NCI-H1694 (cell line): Measurements from ENCODE around the gene ESRP2.

Experiments used
- DNase-seq: peaks from one replicate; lab custom pipeline; 2025; lab: John Stamatoyannopoulos, UW

The ESRP2 gene

DNA sequence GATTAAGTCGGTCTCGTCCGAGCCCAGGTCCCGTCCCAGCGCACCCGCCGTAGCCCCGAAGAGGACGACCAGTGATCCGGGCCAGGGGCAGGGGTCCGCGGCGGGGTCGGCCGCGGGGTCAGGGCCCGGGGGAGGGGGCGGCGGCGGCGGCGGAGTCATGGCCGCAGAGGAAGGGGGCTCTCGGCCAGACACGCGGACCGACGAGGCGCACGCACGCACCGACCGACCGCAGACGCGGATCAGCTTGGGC is at the start of gene ESRP2:
ESRP2 (minus strand) TSS at position 241 of the 250 bp plus-strand sequence; CDS start at position 159, 82 bp downstream.
- DNase-seq = no peak

DNA sequence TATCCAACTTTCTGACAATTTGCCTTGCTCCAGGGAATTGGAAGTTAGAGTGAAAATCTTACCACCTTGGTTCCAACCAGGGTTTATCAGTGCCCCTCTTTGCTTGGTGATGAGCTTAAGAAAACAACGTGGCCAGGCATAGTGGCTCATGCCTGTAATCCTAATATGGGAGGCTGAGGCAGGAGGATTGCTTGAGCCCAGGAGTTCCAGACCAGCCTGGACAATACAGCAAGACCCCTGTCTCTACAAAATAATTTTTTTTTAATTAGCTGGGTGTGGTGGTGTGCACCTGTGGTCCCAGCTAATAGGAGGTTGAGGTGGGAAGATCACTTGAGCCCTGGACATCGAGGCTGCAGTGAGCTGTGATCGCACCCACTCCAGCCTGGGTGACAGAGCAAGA is 49.8 kb upstream of the ESRP2 start:
- DNase-seq = no peak

DNA sequence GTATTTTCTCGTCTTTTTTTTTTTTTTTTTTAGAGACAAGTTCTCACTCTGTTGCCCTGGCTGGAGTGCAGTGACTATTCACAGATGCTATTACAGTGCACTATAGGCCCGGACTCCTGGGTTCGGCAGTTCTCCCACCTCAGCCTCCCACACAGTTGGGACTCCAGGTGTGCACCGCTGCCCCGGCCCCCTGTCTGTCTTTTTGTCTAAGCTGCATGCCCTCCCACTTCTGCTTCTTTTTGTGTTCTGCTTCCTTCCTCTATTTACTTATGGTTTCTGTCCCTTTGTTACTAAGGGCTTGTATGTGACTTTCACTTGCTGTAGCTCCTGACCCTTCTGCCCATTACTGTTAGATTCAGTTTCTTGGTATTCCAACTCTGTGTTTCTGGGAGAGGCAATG is 48.9 kb upstream of the ESRP2 start:
- DNase-seq = no peak

DNA sequence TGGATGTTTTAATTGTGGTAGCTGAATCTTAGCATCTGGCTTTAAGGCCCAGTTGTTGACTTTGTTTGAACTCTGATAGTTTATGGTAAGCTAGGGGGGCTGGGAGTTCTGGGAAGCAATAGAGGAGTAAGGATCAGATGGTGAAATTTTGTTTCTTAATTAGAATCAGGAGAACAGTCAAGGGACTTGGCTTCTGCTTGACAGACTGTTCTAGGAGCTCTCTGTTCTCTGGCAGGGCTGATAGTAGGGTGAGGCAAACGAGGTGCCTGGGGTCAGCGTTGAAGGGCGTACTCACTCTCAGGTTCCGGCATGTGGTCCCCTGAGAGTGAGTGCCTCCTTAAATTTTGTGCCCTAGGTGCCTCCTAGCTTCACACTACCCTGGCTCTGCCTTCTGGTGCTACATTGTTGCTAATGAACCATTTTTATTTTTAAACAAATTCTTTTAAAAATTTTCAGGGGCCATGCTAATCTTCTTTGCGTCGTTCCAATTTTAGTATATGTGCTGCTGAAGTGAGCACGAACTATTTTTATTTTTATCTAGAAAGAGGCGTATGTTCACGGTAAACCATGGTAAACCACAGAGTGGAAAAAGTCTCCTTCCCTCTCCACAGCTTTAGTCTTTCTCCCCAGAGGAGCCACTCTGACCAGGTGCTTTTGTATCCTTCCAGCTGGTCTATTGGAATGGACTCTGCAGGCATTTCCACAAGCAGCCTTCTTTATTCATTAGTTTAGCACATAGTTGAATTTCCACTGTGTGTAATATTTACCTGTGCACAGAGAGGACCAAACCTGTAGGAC is 48.1 kb upstream of the ESRP2 start:
- no peak for DNase-seq

DNA sequence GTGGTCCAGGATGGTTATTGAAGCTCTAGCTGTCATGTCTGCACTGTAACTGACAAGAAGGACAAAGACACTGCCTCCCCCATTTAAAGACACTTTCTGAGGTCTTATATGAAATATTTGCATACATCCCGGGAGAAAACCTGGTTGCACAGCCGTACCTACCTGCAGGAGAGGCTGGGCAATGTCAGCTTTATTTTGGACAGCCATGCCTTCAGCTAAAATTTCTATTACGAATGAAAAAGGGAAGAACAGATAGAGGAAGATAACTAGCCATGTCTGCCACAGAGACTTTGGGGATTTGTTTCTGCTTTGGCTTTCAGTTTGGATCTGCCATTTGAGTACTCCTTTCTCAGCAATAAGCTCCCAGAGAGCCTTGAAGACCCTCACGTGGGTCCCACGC is 47.4 kb upstream of the ESRP2 start:
- no peak for DNase-seq

DNA sequence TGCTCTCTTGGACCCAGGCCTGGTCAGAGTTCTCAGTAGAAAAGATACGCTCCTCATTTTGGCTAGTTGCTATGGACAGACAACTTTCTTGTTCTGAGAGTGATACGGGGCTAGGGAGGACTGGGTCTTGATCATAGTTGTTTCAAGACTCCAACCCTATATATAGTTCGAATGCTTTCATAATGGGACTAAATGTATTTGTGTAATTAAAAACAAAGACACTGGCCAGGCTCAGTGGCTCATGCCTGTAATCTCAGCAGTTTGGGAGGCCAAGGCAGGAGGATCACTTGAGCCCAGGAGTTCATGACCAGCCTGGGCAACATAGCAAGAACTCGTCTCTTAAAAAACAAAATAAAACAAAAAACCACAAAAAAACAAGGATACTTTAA is 46.1 kb upstream of the ESRP2 start:
- no peak for DNase-seq

DNA sequence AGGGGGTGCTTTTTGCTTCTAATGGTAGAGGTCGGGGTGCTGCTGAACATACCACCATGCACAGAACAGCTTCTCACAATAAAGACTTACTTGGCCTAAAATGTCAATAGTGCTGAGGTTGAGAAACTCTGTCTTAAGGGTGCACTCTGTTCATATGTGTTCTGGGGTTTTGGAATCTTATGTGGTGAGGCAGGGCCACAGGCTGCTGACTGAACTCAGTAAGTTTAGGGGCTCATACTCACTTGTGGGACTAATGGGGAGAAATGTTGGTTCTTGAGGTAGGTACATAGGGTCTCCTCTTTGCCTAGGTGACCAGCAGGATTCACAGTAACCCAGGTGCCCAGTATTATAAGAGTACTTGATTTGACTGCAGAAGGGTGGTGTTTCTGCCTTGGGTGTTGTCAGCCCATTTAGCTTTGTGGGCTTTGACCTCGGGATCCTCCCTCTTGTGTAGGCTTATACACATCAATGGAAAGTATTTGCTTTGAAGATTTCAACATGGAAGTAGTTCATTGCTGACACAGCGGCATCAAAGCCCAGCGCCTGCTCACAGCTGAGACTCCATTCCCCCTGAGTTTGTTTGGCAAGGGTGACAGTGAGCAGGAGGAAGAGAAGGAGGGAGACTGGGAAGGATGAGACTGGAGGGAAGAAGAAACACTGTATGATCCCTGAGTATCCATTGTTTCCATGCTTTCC is 45.6 kb upstream of the ESRP2 start:
- no peak for DNase-seq

DNA sequence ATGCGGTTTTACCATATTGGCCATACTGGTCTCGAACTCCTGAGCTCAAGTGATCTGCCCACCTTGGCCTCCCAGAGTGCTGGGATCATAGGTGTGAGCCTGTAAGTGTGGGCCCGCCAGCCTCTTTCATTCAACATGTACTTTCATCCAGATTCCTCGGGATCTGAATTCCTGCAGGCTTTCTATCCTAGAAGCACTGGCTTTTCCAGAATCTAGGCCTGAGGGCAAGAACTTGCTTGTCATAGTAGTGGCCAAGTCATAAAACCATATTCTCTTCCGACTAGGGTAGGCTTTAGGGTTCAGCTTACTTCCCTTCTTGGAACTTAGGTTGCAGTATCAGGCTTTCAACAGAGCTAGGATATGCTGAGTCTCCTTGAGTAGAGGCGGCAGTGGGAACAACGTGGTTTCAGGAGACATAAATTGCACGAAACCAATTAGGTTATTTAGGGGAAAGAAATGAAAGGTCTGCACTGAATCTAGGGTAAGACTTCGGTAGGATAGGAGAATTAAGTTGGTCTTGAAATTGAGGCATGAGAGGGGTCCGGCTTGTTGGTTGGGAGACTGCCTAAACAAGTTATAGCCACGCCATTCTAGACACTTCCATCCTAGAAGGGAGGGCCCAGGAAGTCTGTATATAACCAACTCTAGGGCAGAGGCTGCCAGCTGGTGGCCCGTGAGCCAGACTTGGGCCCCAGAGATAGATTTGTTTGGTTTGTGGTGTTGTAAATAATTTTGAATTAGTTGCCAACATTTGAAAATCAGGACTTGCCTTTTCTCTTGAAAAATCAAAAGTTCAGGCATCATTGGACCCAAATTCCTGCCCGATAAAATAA is 44.0 kb upstream of the ESRP2 start:
- no peak for DNase-seq

DNA sequence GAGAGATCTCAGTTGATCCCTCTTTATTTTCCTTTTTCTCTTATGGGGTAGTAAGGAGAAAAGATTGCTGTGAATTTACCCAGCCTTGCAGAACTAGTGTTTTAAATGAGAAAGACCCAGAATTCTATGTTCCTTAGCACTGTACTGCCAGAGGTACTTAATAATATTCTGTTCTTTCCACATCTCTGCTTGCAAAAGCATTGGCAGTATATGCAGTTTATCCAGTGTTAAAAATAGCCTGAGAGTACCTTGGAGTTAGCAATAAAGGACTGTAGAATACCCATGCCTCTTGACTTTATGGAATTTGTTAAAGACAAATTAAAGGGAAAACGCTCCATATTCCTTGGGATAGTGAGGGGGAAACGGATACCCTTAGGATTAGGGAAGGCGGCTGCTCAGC is 40.3 kb upstream of the ESRP2 start:
- no peak for DNase-seq

DNA sequence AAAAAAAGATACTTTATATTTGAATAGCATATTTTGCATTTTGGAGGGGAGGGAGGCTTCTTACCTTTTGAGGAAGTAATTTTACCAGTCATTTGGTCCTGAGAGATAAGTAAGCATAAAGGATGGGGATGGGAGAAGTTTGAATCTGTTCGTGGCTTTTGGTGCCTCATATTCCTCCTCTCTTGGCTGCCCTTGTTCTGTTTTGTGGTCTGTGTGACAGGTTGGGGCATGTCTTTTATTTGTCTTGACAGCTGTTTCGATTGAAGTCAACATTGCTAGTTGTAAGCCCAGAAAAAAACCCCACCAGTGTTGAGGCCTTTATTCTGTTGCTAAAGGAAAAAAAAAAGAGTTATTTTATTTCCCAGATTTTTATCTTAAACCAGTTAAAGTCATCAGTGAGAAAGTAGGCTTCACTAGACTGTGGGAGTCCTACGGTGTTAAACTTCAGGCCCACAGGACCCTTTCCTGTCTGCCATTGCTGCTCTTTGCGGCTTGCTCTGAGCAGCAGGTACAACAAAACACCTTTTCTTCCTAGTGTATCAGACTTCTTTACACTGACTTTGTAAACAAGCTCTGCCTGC is 39.8 kb upstream of the ESRP2 start:
- DNase-seq = peak; percentile 78

DNA sequence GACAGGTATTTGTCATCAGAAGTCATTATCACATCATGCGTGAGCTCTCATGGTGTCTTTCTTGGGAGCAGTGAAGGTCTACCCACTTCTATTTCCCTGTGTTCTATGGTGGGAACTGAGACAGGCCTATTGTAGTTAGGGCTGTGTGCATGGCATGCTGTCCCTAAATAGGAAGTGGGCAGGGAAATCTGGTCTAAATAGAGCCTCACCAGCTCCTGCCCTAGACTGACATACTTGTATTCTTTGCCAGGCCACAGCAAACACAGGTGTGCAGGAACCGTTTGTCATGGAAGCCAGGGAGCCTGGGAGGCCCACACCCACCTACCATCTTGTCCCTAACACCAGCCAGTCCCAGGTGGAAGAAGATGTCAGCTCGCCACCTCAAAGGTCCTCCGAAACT is 38.5 kb upstream of the ESRP2 start:
- no peak for DNase-seq

DNA sequence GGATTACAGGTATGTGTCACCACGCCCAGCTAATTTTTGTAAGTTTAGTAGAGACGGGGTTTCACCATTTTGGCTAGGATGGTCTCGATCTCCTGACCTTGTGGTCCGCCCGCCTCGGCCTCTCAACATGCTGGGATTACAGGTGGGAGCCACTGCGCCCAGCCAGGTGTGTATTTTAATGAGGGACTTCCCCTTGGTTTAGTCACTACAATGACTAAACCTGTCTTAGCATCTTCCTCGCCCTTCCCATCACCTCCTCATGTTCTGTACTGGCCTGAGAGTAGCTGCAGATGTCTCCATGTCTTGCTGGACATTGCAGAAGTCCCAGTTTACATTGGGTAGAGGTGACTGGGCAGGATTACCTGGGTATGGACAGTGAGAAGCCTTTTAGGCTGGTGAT is 38.0 kb upstream of the ESRP2 start:
- DNase-seq = no peak

DNA sequence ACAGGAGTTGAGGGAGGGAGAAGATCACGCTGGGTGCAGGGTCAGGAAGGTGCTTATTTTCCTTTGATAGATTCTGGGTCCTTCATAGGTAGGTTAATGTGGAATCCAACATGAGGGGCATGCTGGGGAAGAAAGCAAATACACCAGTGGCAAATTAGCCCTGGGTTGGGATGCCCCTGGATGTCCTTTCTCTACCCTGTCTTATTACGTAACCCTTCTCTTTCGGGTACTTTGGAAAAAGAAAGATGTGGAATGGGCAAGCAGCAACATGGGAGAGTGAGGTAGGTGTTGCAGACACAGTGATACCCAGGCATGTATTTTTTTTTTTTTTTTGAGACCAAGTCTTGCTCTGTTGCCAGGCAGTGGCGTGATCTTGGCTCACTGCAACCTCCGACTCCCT is 37.5 kb upstream of the ESRP2 start:
- no peak for DNase-seq

DNA sequence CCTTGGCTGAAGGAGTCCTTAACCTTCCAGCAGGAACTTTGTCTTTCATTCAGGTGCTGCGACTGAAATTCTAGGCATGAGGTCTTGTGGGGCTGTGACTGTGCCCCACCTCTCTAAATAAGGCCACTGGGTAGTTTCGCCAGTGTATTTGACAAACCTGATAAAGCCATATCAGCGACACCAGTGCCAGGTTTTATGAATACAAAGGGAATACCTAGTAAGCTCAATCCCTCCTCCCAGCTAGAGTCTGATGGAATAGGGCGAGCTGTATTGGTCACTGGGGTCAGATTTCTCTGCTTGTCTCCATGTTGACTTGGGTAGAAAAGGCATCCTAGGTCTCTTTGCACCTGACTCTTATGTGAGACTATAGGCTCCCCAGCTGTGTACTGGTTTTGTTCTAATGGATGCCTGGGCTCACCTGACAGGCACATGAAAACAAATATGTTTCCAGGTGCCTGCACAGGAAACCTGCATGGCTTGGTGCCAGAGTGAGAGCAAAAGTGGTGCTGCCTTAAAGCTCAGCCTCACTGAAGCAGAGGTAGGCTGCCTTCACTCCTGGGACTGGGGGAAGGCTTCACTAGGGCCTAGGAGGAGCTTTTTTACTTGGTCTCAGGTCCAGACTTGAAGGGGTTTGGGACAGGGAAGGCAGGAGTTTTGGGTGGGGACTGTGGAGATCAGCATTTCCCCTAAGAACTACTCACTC is 36.7 kb upstream of the ESRP2 start:
- DNase-seq = no peak

DNA sequence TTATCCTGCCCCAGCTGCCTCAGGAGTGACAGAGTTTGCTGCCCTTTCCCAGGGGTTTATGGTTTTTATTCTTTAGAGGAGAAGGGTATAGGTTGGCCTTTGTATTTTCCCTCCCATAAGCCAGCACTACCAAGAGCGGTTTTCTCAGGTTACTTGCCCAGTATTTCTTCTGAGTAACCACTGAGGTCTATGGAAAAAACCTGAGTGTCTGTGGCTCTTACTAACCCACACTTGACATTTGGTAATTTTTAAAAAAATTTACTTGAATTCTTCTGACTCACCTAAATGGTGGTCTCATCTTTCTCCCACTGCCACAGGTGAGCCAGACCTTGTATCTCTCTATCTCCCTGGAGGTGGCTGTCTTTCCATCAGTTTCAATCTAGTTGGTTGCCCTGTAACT is 34.4 kb upstream of the ESRP2 start:
- DNase-seq = no peak

DNA sequence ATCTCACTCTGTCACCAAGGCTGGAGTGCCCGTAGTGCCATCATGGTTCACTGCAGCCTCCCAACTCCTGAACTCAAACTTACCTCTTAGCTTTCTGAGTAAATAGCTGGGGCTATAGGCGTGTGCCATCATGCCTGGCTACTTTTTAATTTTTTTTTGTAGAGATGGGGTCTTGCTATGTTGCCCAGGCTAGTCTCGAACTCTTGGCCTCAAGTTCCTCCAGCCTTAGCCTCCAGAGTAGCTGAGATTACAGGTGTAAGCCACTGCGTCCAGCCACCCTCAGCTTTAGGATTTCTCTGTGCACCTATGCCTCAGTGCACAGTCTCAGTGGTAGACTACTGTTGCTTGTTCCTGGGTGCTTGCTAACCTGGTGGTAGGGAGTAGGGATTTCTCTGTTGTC is 33.9 kb upstream of the ESRP2 start:
- no peak for DNase-seq

DNA sequence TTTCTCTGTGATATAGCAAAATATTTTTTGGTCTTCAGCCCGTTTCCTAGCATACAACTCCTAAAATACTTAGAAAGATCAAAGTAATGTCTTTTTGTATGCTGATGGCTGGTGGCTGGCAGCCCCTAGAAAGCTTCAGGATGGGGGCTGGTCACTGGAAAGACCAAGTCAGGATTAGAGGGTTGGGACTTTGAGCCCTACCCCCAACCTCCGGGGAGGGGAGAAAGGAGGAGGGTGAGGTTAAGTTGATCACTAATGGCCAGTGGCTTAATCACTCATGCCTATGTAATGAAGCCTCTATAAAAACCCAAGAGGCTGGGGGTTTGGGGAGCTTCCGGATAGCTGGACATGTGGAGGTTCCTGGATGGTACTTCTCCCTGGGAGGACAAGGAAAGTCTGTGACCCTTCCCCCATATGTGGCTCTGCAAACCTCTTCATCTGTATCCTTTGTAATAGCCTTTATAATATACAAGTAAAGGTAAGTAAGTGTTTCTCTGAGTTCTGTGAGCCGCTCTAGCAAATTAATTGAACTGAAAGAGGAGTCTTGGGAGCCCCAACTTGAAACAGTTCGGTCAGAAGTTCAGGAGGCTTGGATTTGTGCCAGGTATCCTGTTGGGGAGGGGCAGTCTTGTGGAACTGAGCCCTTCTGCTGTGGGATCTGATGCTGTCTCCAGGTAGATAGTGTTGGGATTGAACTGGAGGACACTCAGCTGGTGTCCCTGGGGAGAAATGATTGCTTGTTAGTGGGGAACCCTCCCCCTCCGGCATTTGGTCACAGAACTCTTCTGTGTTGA is 31.9 kb upstream of the ESRP2 start:
- DNase-seq = no peak

DNA sequence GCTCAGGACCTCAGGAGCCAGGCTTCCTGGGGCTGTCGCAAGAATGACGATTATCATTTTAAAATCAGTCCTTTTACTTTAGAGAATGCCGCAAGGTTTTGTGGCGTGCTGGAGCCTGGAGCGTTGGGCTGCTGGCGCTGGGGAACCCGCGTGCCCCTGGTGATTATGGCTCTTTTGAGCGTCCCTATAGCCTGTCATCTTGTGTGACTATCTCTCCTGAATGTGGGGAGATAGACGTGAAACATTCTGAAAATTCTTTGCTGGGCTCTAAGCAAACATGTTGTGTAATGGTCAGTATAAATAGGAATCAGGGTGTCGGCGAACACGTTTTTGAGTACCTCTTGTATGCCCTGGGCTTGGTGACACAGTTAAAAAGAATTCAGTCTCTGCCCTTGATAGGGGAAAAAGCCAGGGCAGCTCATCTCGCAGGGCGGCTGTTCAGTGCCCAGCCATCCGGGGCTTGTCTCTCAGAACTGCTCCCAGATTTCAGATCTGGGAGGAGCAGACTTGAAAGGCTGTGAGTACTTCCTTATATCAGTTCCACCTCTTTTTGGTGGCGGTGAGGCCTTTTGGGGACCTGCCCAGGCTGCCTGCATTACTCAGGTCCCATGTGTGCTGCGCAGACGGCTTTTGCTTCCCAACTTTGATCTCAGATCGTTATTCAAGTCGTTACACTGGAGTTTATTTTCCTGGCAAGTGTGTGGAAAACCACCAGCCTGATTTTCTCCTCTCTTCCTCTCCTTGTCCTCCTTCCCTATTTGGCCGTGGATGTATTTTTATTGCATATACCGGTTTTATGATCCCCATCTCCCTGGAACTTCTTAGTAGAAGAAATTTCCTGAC is 29.4 kb upstream of the ESRP2 start:
- no peak for DNase-seq

DNA sequence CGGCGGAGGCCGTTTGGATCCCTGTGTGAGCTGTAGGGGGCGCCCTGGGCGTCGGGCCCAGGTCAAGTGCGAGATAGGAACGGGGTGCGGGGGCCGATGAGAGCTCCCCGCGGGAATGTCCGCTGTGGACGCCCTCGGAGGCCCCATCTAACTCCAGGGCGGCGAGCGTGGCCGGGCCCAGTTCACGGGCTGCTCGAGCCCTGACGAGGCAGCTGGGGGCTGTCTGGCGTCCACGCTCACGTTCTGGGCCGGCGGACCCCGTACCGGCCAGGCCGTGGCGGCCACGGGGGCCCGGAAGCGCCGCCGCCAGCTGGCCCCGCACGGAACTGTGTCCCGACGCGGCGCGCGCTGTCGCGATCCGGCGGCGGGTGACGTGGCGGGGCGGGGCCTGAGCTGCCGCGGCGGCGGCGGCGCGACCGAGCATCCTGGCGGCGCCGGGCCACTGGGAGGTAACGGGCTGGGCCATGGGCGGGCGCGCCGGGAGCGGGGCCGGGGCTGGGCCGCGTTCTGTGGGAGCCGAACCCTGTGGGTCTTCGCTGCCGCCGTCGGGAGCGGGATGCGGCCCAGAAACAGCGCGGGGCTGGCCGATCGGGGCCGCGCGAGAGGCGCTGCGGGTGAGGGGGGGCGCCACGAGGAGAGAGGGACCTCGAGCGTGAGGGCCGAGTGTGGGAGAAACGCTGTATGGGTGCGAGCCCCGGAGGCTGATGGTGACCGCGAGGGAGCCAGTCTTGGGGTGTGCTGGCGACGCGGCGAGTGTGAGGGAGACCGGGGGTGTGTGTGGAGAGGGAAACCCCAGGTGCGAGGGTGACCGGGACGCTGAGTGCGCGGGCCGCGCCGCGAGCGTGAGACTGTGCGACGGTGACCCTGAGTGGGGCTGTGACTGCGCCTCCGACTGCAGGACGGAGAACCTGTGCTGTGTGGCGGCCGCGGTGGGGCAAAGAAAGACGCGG is 28.5 kb upstream of the ESRP2 start, which contains the start of gene SLC7A6:
SLC7A6 (plus strand) TSS at position 399 of the 950 bp plus-strand sequence. CDS start 10,201 bp downstream, outside the sequence.
- peak; percentile 41 for DNase-seq
